ENCODE results near the gene INTS1.
"Not testable (repeated sequence)": the region's sequence is repeated elsewhere in the genome, so short reads cannot be mapped to it uniquely, and the experiment has no call there.

Gene INTS1

GRCh38 chr7:1455955-1456354 is 48.2 kb downstream of the INTS1 start:
- H3K4me3 ChIP-seq (ENCODE audit: low read depth, low read length), result no peak overlapping the region
- no peak for DNase-seq (ENCODE audit: low read depth)

DNA sequence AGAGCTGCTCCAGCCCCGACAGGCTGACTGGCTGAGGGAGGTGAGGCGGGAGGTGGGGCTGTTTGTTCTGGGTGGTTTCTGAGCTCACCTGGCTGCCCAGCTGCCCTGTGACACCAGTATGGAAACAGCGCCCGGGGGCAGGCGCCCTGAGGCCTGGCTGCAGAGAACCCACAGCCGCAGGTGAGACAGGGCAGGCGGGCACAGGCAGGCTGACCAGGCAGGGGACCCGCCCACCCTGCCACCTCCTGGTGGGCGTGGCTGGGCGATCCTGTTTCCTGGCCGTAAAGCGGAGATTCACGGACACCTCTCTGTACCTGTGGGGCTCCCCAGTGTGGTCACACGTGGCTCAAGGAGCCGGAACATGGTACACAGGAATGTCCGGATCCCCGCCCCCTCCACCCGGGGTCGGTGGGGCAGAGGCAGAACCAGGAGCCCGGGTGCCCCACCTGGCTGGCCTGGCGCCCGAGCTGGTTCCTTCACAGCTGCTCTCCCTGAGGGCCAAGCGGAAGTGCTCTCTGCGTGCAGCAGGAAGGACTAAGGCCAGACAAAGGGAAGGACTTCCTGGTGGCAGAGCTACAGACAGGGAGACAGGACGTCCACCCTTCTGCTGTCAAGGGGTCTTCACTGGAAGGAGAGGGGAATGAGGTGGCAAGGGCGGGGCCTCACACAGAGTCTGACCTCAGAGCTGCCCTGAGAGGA is 48.8 kb downstream of the INTS1 start:
- H3K4me3 ChIP-seq (ENCODE audit: low read depth, low read length), result no peak overlapping the region
- DNase-seq (ENCODE audit: low read depth), result no peak

GRCh38 chr7:1454542-1454941 is 49.6 kb downstream of the INTS1 start:
- no peak for DNase-seq (ENCODE audit: low read depth)
- H3K4me3 ChIP-seq (ENCODE audit: low read depth, low read length), result no peak overlapping the region

DNA sequence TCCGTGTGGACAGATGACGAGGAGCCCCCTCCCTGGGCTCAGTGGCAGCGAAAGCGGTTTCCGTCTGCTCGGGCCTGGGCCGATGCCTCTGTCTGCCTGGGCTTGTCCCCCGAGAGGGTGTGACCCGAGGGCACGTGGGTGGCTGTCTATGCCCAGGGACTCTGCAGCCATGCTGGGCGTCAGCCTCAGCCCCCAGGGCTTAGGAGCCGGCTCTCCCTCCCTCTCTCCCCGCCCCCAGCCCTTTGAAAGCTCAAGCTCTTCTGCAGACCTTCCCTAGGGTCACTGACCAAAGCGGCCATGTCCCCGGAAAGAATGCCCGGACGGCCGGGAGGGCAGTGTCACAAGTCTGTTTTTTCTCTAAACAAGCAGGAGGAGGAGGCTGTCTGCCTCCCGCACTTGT is 52.0 kb downstream of the INTS1 start:
- DNase-seq (ENCODE audit: low read depth), result no peak
- no peak overlapping the region for H3K4me3 ChIP-seq (ENCODE audit: low read depth, low read length)

GRCh38 chr7:1450987-1451386 is 53.2 kb downstream of the INTS1 start:
- no peak overlapping the region for H3K4me3 ChIP-seq (ENCODE audit: low read depth, low read length)

DNA sequence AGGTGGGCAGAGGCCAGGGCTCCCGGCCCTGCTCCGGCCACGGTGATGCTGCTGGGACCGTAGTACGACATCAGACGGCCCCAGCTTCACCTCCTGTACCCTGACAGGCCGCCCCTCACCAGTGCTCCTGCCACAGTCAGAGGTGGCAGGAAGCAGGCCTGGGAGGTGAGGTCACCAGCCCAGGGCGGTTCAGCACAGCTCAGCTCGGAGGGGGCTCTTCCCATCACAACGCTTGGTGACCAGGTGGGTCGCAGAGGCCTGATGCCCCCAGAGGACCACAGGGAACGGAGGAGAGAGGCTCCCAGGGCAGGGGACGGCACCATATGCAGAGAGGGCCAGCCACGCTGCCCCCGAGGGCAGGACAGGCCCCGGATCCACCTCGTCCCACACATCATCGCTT is 53.8 kb downstream of the INTS1 start:
- H3K4me3 ChIP-seq (ENCODE audit: low read depth, low read length), result no peak overlapping the region
- no peak for DNase-seq (ENCODE audit: low read depth)

More at GRCh38 chr7:1450987-1451386, 53.2 kb downstream of the INTS1 start:
- DNase-seq (ENCODE audit: low read depth), result no peak

DNA sequence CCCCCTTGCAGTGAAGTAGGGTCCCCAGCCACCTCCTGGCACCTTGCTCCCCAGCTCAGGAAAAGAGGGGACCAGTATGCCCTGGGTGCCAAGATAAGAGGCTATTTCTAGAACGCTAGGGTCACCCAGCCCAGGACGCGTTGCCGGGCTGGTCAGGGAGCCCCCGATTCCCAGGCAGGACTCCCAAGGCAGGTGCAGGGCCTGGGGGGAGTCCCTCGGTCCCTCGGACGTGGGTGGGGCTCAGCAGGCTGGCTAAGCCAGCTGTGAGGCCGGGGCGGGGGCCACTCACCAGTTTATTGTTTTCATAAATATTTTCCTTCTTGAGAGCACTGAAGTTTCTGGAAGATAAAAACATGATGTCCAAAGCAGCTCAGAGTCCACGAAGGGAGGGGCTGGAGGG is 54.2 kb downstream of the INTS1 start:
- no peak overlapping the region for H3K4me3 ChIP-seq (ENCODE audit: low read depth, low read length)
- no peak for DNase-seq (ENCODE audit: low read depth)

- DNase-seq (ENCODE audit: low read depth), result no peak
- no peak overlapping the region for H3K4me3 ChIP-seq (ENCODE audit: low read depth, low read length)
Measured at GRCh38 chr7:1449501-1449900, 54.7 kb downstream of the INTS1 start.

- no peak overlapping the region for H3K4me3 ChIP-seq (ENCODE audit: low read depth, low read length)
- DNase-seq (ENCODE audit: low read depth), result no peak
Measured at GRCh38 chr7:1448958-1449357, 55.2 kb downstream of the INTS1 start.

DNA sequence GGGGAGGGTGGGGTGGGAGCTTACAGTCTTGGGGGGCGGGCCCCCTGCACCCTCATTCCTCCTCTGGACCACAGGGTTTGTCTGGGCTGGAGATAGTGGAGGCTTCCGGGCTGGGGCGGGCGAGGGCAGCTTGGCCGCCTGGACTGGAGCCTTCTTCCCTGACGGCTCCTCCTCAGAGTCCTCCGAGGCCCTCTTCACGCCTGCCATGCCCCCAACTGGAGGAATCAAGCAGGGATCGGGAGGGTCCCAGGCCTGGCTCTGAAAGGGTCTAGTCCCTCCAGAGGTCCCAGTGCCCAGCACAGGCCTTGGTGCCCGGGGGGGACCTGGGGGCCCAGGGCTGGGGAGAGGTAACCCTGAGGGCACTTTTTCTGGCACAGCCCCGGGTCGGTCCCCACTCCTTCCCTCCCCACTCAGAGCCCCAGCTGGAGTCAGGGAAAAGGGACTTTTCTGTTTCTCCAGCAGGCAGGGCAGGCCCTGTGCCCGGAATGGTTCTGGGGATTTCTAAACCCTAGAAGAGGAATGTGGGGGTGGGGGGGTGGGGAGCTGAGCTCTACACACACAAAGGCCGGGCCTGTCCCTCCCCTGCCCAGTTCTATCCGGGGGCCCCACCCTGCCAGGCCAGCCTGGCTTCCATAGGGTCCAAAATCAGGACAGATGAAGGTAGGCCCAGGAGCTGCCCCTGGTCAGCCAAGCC is 56.5 kb downstream of the INTS1 start:
- DNase-seq (ENCODE audit: low read depth), result no peak
- H3K4me3 ChIP-seq (ENCODE audit: low read depth, low read length), result no peak overlapping the region

GRCh38 chr7:1447112-1447511 is 57.1 kb downstream of the INTS1 start:
- no peak for DNase-seq (ENCODE audit: low read depth)
- no peak overlapping the region for H3K4me3 ChIP-seq (ENCODE audit: low read depth, low read length)

- no peak overlapping the region for H3K4me3 ChIP-seq (ENCODE audit: low read depth, low read length)
- DNase-seq (ENCODE audit: low read depth), result no peak
Measured at GRCh38 chr7:1446620-1447032, 57.6 kb downstream of the INTS1 start.

DNA sequence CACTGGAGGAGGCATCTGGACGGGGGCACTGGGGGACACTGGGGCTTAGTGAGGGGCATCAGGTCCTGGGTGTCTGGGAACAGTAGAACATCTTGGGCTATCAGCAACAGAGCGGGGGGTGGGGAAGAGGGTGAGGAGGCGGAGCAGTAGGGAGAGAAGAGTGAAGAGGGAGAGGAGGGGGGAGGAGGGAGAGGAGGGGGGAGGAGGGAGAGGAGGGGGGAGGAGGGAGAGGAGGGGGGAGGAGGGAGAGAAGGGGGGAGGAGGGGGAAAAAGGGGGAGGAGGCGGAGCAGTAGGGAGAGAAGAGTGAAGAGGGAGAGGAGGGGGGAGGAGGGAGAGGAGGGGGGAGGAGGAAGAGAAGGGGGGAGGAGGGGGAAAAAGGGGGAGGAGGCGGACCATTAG is 58.2 kb downstream of the INTS1 start:
- not testable (repeated sequence) for DNase-seq (ENCODE audit: low read depth)

DNA sequence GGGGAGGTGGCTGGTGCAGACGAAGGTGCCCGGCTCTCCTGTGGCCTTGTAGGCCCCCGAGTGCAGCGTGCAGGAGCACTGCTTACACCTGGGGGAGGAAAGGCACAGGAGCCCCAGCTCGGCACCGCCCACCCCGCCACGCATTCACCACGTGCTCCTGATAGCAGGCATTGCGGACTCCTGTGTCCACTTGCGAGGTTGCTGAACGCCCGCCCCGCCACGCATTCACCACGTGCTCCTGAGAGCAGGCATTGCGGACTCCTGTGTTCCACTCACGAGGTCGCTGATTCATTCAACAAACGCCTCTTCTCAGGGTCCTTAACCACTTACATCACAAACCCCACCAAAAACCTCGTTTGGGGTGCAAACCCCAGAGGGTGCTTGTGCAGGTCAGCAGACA is 58.8 kb downstream of the INTS1 start:
- DNase-seq (ENCODE audit: low read depth), result no peak
- H3K4me3 ChIP-seq (ENCODE audit: low read depth, low read length), result no peak overlapping the region

More for the DNA sequence above, 58.2 kb downstream of the INTS1 start:
- not testable (repeated sequence) for H3K4me3 ChIP-seq (ENCODE audit: low read depth, low read length)

GRCh38 chr7:1444925-1445322 is 59.3 kb downstream of the INTS1 start:
- H3K4me3 ChIP-seq (ENCODE audit: low read depth, low read length), result no peak overlapping the region
- DNase-seq (ENCODE audit: low read depth), result no peak

- DNase-seq (ENCODE audit: low read depth), result no peak
- H3K4me3 ChIP-seq (ENCODE audit: low read depth, low read length), result no peak overlapping the region
Measured at GRCh38 chr7:1444214-1444924, 59.8 kb downstream of the INTS1 start.

DNA sequence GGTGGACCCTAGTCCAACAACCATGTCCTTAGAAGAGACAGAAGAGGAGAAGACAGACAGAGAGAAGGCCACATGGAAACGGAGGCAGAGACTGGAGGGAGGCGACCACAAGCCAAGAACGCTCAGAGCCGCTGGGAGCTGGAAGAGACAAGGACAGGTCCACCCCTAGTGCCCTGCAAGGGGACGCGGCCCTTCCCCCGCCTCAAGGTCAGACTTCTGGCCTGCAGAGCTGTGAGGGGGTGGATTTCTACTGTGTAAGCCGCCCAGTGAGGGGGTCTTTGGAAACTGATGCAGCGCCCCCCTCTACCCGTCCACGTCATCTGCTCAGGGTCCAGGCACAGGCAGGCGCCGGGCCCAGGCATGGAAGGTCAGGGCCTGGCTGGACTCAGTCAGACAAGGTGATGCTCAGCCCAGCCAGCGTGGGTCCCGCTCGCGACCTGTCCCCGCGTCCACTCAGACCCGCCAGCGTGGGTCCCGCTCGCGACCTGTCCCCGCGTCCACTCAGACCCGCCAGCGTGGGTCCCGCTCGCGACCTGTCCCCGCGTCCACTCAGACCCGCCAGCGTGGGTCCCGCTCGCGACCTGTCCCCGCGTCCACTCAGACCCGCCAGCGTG is 60.5 kb downstream of the INTS1 start:
- not testable (repeated sequence) for H3K4me3 ChIP-seq (ENCODE audit: low read depth, low read length)

GRCh38 chr7:1442355-1443124 is 61.6 kb downstream of the INTS1 start:
- DNase-seq (ENCODE audit: low read depth), result no peak
- H3K4me3 ChIP-seq (ENCODE audit: low read depth, low read length), result no peak overlapping the region

More for the DNA sequence above, 60.5 kb downstream of the INTS1 start:
- DNase-seq (ENCODE audit: low read depth), result not testable (repeated sequence)

GRCh38 chr7:1441615-1442354 is 62.4 kb downstream of the INTS1 start:
- DNase-seq (ENCODE audit: low read depth), result no peak
- no peak overlapping the region for H3K4me3 ChIP-seq (ENCODE audit: low read depth, low read length)
